Measurements from ENCODE around the gene FAF1. TPM values are rescaled to one million over a fixed set of nuclear protein-coding genes. Genes with fewer than 3 reads are reported as not detected.

Gene FAF1
- total RNA-seq, 1 experiment from 2014 or later: 78.7 TPM

DNA sequence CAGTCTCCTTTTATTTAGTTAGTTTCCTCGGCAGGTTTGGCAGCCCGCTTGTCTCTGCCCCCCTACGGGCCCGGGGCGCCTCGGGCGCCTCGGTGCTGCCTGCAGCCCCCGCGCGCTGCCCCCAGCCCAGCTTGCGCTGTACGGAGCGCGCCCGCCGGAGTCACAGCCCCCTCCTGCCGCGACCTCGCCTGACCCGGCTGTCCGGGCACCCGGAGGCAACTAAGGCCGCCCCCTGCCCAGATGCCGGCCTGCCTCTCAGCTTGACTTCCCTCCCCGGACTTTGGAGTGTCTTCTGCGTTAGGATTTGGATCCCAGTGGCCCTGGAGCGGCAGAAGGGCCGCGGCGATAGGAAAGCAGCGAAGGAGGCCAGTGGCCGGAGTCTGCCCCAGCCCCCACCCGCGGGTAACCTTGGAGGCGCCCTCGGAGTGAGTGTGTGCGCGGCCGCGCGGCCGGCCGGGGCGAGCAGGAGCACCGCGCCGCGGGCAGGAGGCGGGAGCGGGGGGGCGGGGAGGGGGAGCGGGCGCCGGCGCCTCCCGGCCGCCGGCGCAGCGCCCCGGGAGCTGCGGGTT lies 17.6 kb upstream of the FAF1 start:
- BruUV-seq (replicated peaks): no TSS peak
- TF ChIP-seq, protein P1, sequence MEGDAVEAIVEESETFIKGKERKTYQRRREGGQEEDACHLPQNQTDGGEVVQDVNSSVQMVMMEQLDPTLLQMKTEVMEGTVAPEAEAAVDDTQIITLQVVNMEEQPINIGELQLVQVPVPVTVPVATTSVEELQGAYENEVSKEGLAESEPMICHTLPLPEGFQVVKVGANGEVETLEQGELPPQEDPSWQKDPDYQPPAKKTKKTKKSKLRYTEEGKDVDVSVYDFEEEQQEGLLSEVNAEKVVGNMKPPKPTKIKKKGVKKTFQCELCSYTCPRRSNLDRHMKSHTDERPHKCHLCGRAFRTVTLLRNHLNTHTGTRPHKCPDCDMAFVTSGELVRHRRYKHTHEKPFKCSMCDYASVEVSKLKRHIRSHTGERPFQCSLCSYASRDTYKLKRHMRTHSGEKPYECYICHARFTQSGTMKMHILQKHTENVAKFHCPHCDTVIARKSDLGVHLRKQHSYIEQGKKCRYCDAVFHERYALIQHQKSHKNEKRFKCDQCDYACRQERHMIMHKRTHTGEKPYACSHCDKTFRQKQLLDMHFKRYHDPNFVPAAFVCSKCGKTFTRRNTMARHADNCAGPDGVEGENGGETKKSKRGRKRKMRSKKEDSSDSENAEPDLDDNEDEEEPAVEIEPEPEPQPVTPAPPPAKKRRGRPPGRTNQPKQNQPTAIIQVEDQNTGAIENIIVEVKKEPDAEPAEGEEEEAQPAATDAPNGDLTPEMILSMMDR (IDR thresholded peaks at IDR 0.05; ENCODE audit: insufficient read depth in 1 of 2, low read depth in 1 of 2, low read length in 1 of 2, severe bottlenecking in 1 of 2, unreplicated experiment in 1 of 2): no peak
- peak overlapping the region; percentile 45 for H3K4me3 ChIP-seq (ENCODE audit: low read depth, low read length)
- no peaks in the 10 kb centered on the region for H3K36me3 ChIP-seq (ENCODE audit: control insufficient read depth, insufficient read depth, low read length)
- H3K4me1 ChIP-seq: no peaks in the 10 kb centered on the region
- Mint-ChIP-seq H3K9me3 (ENCODE audit: unreplicated experiment) (no peaks in the 10 kb centered on the region), H3K4me1 (ENCODE audit: low read depth, unreplicated experiment) (peaks cover 4% of the 10 kb centered on the region), H3K27ac (ENCODE audit: unreplicated experiment) (no peak overlapping the region), H3K27me3 (ENCODE audit: insufficient read depth, unreplicated experiment) (peaks cover 6% of the 10 kb centered on the region), H3K4me3 (ENCODE audit: unreplicated experiment) (peak overlapping the region; percentile 72), H3K36me3 (ENCODE audit: insufficient read depth, unreplicated experiment) (no peaks in the 10 kb centered on the region)
- ChIA-PET POLR2A (no interaction called here), CTCF (interaction anchor here (1.0 to 1.6 kb wide), 2 partner anchors 8 to 17 kb away, joined by 5 to 6 read pairs; partner anchors contain the start of gene CDKN2C)
- no peaks in the 10 kb centered on the region for H3K9me3 ChIP-seq
- DNase-seq: peak; percentile 37 to 46
- no peaks in the 10 kb centered on the region; the same call in 1 of the 2 replicates for H3K27me3 ChIP-seq (replicated peaks; ENCODE audit: control insufficient read depth, insufficient read depth, low read length)
- intact Hi-C loops (cut with micrococcal nuclease; ENCODE audit: unreplicated experiment): no loop called here

DNA sequence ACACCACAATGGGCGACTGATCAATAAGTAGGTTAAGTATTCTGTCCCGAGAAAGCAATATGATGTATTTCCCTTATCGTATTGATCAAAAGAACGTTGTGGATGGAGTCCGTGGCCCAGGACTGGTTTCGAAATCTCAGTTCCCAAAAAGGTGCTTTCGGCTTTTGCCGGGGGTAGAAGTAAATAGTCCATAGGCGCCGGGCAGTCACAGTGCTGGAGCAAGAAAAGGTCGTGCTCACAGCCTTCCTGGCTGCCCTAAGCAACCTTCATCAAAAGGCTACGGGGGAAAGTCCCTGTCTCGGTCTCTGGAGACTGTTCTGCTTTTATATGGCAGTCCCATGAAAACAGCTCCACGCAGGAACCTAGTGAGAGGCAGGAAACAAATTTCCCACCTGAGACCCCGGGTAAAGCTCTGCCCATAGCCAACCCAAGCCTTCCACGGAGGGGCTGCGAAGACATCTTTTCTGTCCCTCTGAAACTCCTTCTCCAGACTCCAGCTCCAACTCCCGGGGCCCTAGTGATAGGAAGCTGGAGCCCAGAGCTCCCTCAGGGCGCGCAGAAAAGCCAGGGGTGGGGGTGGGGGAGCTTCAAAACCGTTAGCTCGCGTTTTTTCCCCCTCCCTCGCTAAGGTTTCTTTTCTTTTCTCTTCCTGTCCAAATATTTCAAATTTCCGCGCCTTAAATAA lies 17.0 kb upstream of the FAF1 start:
- TF ChIP-seq, protein P1 (IDR thresholded peaks at IDR 0.05; ENCODE audit: insufficient read depth in 1 of 2, low read depth in 1 of 2, low read length in 1 of 2, severe bottlenecking in 1 of 2, unreplicated experiment in 1 of 2): no peak
- Histone ChIP-seq H3K36me3 (ENCODE audit: control insufficient read depth, insufficient read depth, low read length) (no peaks in the 10 kb centered on the region), H3K9me3 (no peaks in the 10 kb centered on the region), H3K4me1 (no peaks in the 10 kb centered on the region), H3K4me3 (ENCODE audit: low read depth, low read length) (peak overlapping the region; percentile 45), H3K27me3 (replicated peaks; ENCODE audit: control insufficient read depth, insufficient read depth, low read length) (no peaks in the 10 kb centered on the region; the same call in 1 of the 2 replicates)
- peak overlapping the region; percentile 72 for H3K4me3 Mint-ChIP-seq (ENCODE audit: unreplicated experiment)
- intact Hi-C loops (cut with micrococcal nuclease; ENCODE audit: unreplicated experiment): no loop called here
- no TSS peak for BruUV-seq (replicated peaks)
- POLR2A ChIA-PET: no interaction called here
- no peaks in the 10 kb centered on the region for H3K9me3 Mint-ChIP-seq (ENCODE audit: unreplicated experiment)
- DNase-seq: no peak
- H3K27ac Mint-ChIP-seq (ENCODE audit: unreplicated experiment): no peak overlapping the region
- peaks cover 4% of the 10 kb centered on the region for H3K4me1 Mint-ChIP-seq (ENCODE audit: low read depth, unreplicated experiment)
- peaks cover 6% of the 10 kb centered on the region for H3K27me3 Mint-ChIP-seq (ENCODE audit: insufficient read depth, unreplicated experiment)
- CTCF ChIA-PET: interaction anchor here (1.0 kb wide), 1 partner anchor 16 kb away, joined by 6 read pairs; no protein-coding TSS in a partner anchor
- no peaks in the 10 kb centered on the region for H3K36me3 Mint-ChIP-seq (ENCODE audit: insufficient read depth, unreplicated experiment)

- H3K27me3 Mint-ChIP-seq (ENCODE audit: insufficient read depth, unreplicated experiment): peaks cover 6% of the 10 kb centered on the region
- Histone ChIP-seq H3K36me3 (ENCODE audit: control insufficient read depth, insufficient read depth, low read length) (no peaks in the 10 kb centered on the region), H3K27me3 (replicated peaks; ENCODE audit: control insufficient read depth, insufficient read depth, low read length) (no peaks in the 10 kb centered on the region; the same call in 1 of the 2 replicates), H3K4me3 (ENCODE audit: low read depth, low read length) (no peak overlapping the region), H3K4me1 (no peaks in the 10 kb centered on the region), H3K9me3 (no peaks in the 10 kb centered on the region)
- no peaks in the 10 kb centered on the region for H3K36me3 Mint-ChIP-seq (ENCODE audit: insufficient read depth, unreplicated experiment)
- TF ChIP-seq, protein P1 (IDR thresholded peaks at IDR 0.05; ENCODE audit: insufficient read depth in 1 of 2, low read depth in 1 of 2, low read length in 1 of 2, severe bottlenecking in 1 of 2, unreplicated experiment in 1 of 2): no peak
- peaks cover 4% of the 10 kb centered on the region for H3K4me1 Mint-ChIP-seq (ENCODE audit: low read depth, unreplicated experiment)
- no TSS peak for BruUV-seq (replicated peaks)
- H3K4me3 Mint-ChIP-seq (ENCODE audit: unreplicated experiment): peak overlapping the region; percentile 72
- intact Hi-C loops (cut with micrococcal nuclease; ENCODE audit: unreplicated experiment): no loop called here
- no peaks in the 10 kb centered on the region for H3K9me3 Mint-ChIP-seq (ENCODE audit: unreplicated experiment)
- CTCF ChIA-PET: no interaction called here
- POLR2A ChIA-PET: no interaction called here
- no peak for DNase-seq
- no peak overlapping the region for H3K27ac Mint-ChIP-seq (ENCODE audit: unreplicated experiment)
Observed at GRCh38 chr1:50976111-50976889, 16.2 kb upstream of the FAF1 start.
